OCI-LY1 (cell line): ENCODE results near the gene TDRD12.

Experiments used
- CTCF ChIP-seq: fragments of 200-600 bp; sonication (generic), shearing (Covaris generic); IDR thresholded peaks from 2 replicates; pipeline ENCODE4 v1.5.1; 2017; ENCODE audit warnings: mild to moderate bottlenecking, antibody characterized with exemption, low read length, moderate library complexity, mixed read lengths
- EZH2 ChIP-seq: fragments of 200-600 bp; sonication (generic), shearing (Covaris generic); IDR thresholded peaks from 2 replicates; pipeline ENCODE4 v1.8.0; 2017; ENCODE audit warnings: borderline replicate concordance, mixed run types, mild to moderate bottlenecking, antibody characterized with exemption, low read length, moderate library complexity, mixed read lengths

GRCh38 chr19:32831611-32832010 is 112.0 kb downstream of the TDRD12 start:
- no peak for TF ChIP-seq CTCF
- no peak for TF ChIP-seq EZH2
